ENCODE data around the gene BNC2.

BNC2 gene

GRCh38 chr9:16743375-16743774 lies 127.1 kb downstream of the BNC2 start:
- H3K9ac ChIP-seq (ENCODE audit: low read depth in 1 of 2, low read length in 2 of 2) = no peak overlapping the region
- no peak overlapping the region for H3K4me3 ChIP-seq (ENCODE audit: low read length in 2 of 2)
- no peak overlapping the region for H3K27ac ChIP-seq (ENCODE audit: low read depth in 2 of 2, low read length in 2 of 2)
- no peaks in the 10 kb centered on the region for H3K36me3 ChIP-seq (ENCODE audit: control insufficient read depth in 2 of 2, insufficient read depth in 2 of 2, low read length in 2 of 2)
- H3K27me3 ChIP-seq (ENCODE audit: control insufficient read depth in 2 of 2, insufficient read depth in 2 of 2, low read length in 2 of 2) = no peaks in the 10 kb centered on the region
- H3K9me3 ChIP-seq (ENCODE audit: control insufficient read depth in 2 of 2, low read length in 2 of 2) = no peaks in the 10 kb centered on the region
- no peaks in the 10 kb centered on the region for H3K4me1 ChIP-seq (ENCODE audit: control insufficient read depth in 2 of 2, insufficient read depth in 2 of 2, low read length in 2 of 2)

DNA sequence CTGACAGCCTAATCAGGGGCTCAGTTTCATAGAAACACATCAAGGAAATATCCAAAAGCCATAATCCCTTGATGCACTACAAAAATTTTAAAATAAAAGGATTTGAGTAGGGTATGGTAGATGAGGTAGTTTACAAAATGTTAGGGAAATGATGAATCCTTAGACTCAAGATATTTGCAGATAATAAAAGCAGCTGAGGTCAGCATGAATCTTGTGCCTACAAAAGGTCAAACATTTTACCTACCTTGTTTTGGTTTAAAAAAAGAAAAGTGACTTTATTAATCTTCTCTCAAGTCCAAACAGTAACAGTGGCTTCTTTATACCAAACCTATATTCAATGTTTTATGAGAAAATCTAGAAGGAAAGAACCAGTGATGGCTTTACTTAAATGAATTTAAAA lies 135.5 kb downstream of the BNC2 start:
- no peaks in the 10 kb centered on the region for H3K27me3 ChIP-seq (ENCODE audit: control insufficient read depth in 2 of 2, insufficient read depth in 2 of 2, low read length in 2 of 2)
- H3K4me1 ChIP-seq (ENCODE audit: control insufficient read depth in 2 of 2, insufficient read depth in 2 of 2, low read length in 2 of 2) = no peaks in the 10 kb centered on the region
- H3K27ac ChIP-seq (ENCODE audit: low read depth in 2 of 2, low read length in 2 of 2) = no peak overlapping the region
- no peak overlapping the region for H3K4me3 ChIP-seq (ENCODE audit: low read length in 2 of 2)
- H3K9ac ChIP-seq (ENCODE audit: low read depth in 1 of 2, low read length in 2 of 2) = no peak overlapping the region
- H3K36me3 ChIP-seq (ENCODE audit: control insufficient read depth in 2 of 2, insufficient read depth in 2 of 2, low read length in 2 of 2) = no peaks in the 10 kb centered on the region
- H3K9me3 ChIP-seq (ENCODE audit: control insufficient read depth in 2 of 2, low read length in 2 of 2) = no peaks in the 10 kb centered on the region

DNA sequence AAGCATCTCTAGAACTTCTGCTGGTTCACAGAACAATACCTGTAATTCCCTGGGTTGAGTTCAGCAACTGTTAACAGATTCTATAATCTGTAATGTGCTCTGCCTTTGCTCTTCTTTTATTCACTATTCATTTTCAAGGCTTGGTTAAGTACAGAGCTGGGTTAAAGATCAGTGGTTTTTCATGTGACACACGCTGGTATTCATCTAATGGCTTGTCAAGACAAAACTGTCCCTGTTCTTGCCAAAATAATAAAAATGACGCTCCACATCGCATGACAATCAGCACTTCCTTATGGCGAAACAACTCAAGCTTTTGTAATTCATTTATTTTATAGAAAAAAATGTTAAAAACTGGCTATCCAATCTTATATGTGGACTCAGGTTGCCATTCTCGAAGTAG lies 137.9 kb downstream of the BNC2 start:
- H3K9me3 ChIP-seq (ENCODE audit: control insufficient read depth in 2 of 2, low read length in 2 of 2) = no peaks in the 10 kb centered on the region
- no peak overlapping the region for H3K4me3 ChIP-seq (ENCODE audit: low read length in 2 of 2)
- no peaks in the 10 kb centered on the region for H3K4me1 ChIP-seq (ENCODE audit: control insufficient read depth in 2 of 2, insufficient read depth in 2 of 2, low read length in 2 of 2)
- H3K27me3 ChIP-seq (ENCODE audit: control insufficient read depth in 2 of 2, insufficient read depth in 2 of 2, low read length in 2 of 2) = no peaks in the 10 kb centered on the region
- no peaks in the 10 kb centered on the region for H3K36me3 ChIP-seq (ENCODE audit: control insufficient read depth in 2 of 2, insufficient read depth in 2 of 2, low read length in 2 of 2)
- no peak overlapping the region for H3K27ac ChIP-seq (ENCODE audit: low read depth in 2 of 2, low read length in 2 of 2)
- H3K9ac ChIP-seq (ENCODE audit: low read depth in 1 of 2, low read length in 2 of 2) = no peak overlapping the region

GRCh38 chr9:16730162-16730561 lies 140.3 kb downstream of the BNC2 start:
- Histone ChIP-seq H3K27ac (ENCODE audit: low read depth in 2 of 2, low read length in 2 of 2) (no peak overlapping the region), H3K27me3 (ENCODE audit: control insufficient read depth in 2 of 2, insufficient read depth in 2 of 2, low read length in 2 of 2) (no peaks in the 10 kb centered on the region), H3K4me3 (ENCODE audit: low read length in 2 of 2) (no peak overlapping the region), H3K9ac (ENCODE audit: low read depth in 1 of 2, low read length in 2 of 2) (no peak overlapping the region), H3K4me1 (ENCODE audit: control insufficient read depth in 2 of 2, insufficient read depth in 2 of 2, low read length in 2 of 2) (no peaks in the 10 kb centered on the region), H3K36me3 (ENCODE audit: control insufficient read depth in 2 of 2, insufficient read depth in 2 of 2, low read length in 2 of 2) (no peaks in the 10 kb centered on the region), H3K9me3 (ENCODE audit: control insufficient read depth in 2 of 2, low read length in 2 of 2) (no peaks in the 10 kb centered on the region)

GRCh38 chr9:16729651-16730050 lies 140.8 kb downstream of the BNC2 start:
- Histone ChIP-seq H3K9ac (ENCODE audit: low read depth in 1 of 2, low read length in 2 of 2) (no peak overlapping the region), H3K9me3 (ENCODE audit: control insufficient read depth in 2 of 2, low read length in 2 of 2) (no peaks in the 10 kb centered on the region), H3K27ac (ENCODE audit: low read depth in 2 of 2, low read length in 2 of 2) (no peak overlapping the region), H3K4me3 (ENCODE audit: low read length in 2 of 2) (no peak overlapping the region), H3K4me1 (ENCODE audit: control insufficient read depth in 2 of 2, insufficient read depth in 2 of 2, low read length in 2 of 2) (no peaks in the 10 kb centered on the region), H3K27me3 (ENCODE audit: control insufficient read depth in 2 of 2, insufficient read depth in 2 of 2, low read length in 2 of 2) (no peaks in the 10 kb centered on the region), H3K36me3 (ENCODE audit: control insufficient read depth in 2 of 2, insufficient read depth in 2 of 2, low read length in 2 of 2) (no peaks in the 10 kb centered on the region)

DNA sequence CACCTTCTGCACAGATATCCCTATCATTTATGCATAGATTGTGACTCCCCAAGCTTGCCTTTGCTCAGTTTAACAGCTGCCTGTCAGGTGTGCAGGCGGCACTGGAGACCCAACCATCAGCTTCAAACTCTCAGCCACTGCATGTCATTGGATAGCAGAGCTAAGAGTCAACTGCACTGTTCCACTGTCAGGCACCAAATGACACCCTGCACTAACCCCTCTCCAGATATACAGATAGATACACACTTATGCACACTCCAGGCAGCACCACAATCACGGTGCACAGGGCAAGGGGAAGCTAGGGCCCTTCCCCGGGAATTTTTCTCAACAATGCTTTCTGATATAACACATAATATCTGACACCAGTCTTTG lies 142.3 kb downstream of the BNC2 start:
- Histone ChIP-seq H3K9me3 (ENCODE audit: control insufficient read depth in 2 of 2, low read length in 2 of 2) (no peaks in the 10 kb centered on the region), H3K36me3 (ENCODE audit: control insufficient read depth in 2 of 2, insufficient read depth in 2 of 2, low read length in 2 of 2) (no peaks in the 10 kb centered on the region), H3K27me3 (ENCODE audit: control insufficient read depth in 2 of 2, insufficient read depth in 2 of 2, low read length in 2 of 2) (no peaks in the 10 kb centered on the region), H3K27ac (ENCODE audit: low read depth in 2 of 2, low read length in 2 of 2) (no peak overlapping the region), H3K9ac (ENCODE audit: low read depth in 1 of 2, low read length in 2 of 2) (no peak overlapping the region), H3K4me3 (ENCODE audit: low read length in 2 of 2) (peak overlapping the region in 1 of 2 donors; percentile 67), H3K4me1 (ENCODE audit: control insufficient read depth in 2 of 2, insufficient read depth in 2 of 2, low read length in 2 of 2) (no peaks in the 10 kb centered on the region)

DNA sequence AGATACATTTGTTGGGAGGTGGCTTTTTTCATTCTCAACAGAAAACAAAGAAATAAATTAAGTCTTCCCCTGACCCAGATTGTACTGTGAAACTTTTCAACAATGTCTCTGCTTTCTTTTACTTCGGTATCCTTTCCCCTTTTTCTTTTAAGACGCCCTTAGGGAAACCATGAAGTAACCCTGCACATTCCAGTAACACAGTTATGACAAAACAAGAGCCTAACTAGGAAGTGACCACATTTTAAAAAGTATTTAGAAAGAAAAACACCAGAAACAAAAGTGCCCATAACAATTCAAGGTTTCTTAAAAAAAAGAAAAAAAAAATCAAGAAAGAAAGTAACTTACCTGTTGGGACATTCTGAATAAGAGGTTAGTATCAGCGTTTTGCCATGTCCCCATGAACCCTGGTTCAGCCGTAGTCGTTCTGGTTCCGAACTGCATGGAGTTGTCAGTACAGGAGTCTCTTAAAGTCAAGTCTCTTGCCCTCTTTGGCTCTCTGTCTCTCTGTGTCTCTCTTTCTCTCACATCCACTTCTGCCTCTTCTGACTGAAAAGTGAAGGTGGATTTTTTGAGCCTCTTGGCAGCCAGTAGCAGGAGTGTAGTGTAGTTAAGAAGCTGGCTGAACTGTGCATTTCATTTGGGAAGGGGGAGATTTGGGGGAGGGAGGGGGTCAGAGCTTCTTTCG lies 142.9 kb downstream of the BNC2 start:
- peak overlapping the region in 1 of 2 donors; percentile 23 for H3K9ac ChIP-seq (ENCODE audit: low read depth in 1 of 2, low read length in 2 of 2)
- peak overlapping the region; percentile 42 to 67 for H3K4me3 ChIP-seq (ENCODE audit: low read length in 2 of 2)
- no peaks in the 10 kb centered on the region for H3K36me3 ChIP-seq (ENCODE audit: control insufficient read depth in 2 of 2, insufficient read depth in 2 of 2, low read length in 2 of 2)
- H3K9me3 ChIP-seq (ENCODE audit: control insufficient read depth in 2 of 2, low read length in 2 of 2) = no peaks in the 10 kb centered on the region
- H3K4me1 ChIP-seq (ENCODE audit: control insufficient read depth in 2 of 2, insufficient read depth in 2 of 2, low read length in 2 of 2) = no peaks in the 10 kb centered on the region
- no peaks in the 10 kb centered on the region for H3K27me3 ChIP-seq (ENCODE audit: control insufficient read depth in 2 of 2, insufficient read depth in 2 of 2, low read length in 2 of 2)
- H3K27ac ChIP-seq (ENCODE audit: low read depth in 2 of 2, low read length in 2 of 2) = peak overlapping the region; percentile 30 to 54

DNA sequence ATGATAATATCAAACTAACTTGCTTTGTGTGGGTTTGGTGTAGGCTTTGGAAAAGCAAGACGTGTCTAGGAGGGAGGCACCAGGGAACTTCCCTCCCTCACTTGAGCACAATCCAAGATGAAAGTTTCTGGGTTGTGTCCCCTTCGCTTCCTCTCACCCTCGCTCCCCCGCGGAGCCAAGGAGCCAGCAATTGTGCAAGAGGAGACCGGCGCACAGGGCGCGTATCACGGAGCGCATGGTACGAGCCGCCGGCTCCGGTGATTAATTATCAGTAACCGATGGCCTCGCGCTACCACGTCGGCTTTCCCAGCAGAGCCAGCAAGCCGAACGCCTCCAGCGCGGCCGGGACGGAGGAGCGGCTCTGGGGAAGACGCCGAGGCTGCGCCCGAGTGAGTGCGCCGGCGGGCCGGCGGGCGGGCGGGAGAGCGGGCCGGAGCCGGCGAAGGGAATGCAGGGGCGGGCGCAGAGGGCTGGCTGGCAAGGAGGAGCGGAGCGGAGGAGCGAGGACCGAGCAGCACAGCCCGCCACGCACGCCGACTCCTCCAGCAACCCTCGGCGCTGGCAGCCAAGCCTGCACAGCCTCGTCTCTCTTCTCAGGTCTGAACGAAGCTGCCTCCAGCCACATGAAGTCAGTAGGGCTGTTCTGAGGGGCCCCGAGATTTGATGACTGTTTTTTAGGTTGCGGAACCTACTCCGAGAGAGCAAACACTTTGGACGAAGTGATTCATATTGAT lies 143.6 kb downstream of the BNC2 start:
- peak overlapping the region in 1 of 2 donors; percentile 23 for H3K9ac ChIP-seq (ENCODE audit: low read depth in 1 of 2, low read length in 2 of 2)
- H3K27me3 ChIP-seq (ENCODE audit: control insufficient read depth in 2 of 2, insufficient read depth in 2 of 2, low read length in 2 of 2) = no peaks in the 10 kb centered on the region
- H3K36me3 ChIP-seq (ENCODE audit: control insufficient read depth in 2 of 2, insufficient read depth in 2 of 2, low read length in 2 of 2) = no peaks in the 10 kb centered on the region
- H3K9me3 ChIP-seq (ENCODE audit: control insufficient read depth in 2 of 2, low read length in 2 of 2) = no peaks in the 10 kb centered on the region
- no peaks in the 10 kb centered on the region for H3K4me1 ChIP-seq (ENCODE audit: control insufficient read depth in 2 of 2, insufficient read depth in 2 of 2, low read length in 2 of 2)
- H3K27ac ChIP-seq (ENCODE audit: low read depth in 2 of 2, low read length in 2 of 2) = peak overlapping the region; percentile 30 to 54
- peak overlapping the region; percentile 42 to 67 for H3K4me3 ChIP-seq (ENCODE audit: low read length in 2 of 2)

DNA sequence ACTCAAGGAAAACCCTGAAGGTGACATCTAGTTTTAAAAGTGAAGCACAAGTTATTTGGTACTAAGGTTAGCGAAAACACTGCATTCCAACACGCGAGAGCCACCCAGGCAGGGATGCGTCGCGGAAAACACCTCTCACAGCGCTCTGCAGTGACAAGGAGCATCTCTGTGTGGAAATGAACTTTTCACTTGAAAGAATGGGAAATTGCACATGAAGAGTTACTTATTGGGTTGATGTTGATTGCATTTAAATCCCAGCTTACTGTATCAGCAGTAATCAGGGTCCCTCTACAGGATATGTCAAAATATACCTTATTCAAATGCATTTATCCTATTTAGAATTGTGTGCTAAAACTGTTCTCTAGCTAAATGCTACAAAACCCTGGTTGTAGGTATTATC lies 144.4 kb downstream of the BNC2 start:
- Histone ChIP-seq H3K9ac (ENCODE audit: low read depth in 1 of 2, low read length in 2 of 2) (no peak overlapping the region), H3K4me3 (ENCODE audit: low read length in 2 of 2) (no peak overlapping the region), H3K36me3 (ENCODE audit: control insufficient read depth in 2 of 2, insufficient read depth in 2 of 2, low read length in 2 of 2) (no peaks in the 10 kb centered on the region), H3K27me3 (ENCODE audit: control insufficient read depth in 2 of 2, insufficient read depth in 2 of 2, low read length in 2 of 2) (no peaks in the 10 kb centered on the region), H3K4me1 (ENCODE audit: control insufficient read depth in 2 of 2, insufficient read depth in 2 of 2, low read length in 2 of 2) (no peaks in the 10 kb centered on the region), H3K9me3 (ENCODE audit: control insufficient read depth in 2 of 2, low read length in 2 of 2) (no peaks in the 10 kb centered on the region), H3K27ac (ENCODE audit: low read depth in 2 of 2, low read length in 2 of 2) (no peak overlapping the region)

- Histone ChIP-seq H3K9ac (ENCODE audit: low read depth in 1 of 2, low read length in 2 of 2) (no peak overlapping the region), H3K36me3 (ENCODE audit: control insufficient read depth in 2 of 2, insufficient read depth in 2 of 2, low read length in 2 of 2) (no peaks in the 10 kb centered on the region), H3K4me3 (ENCODE audit: low read length in 2 of 2) (no peak overlapping the region), H3K9me3 (ENCODE audit: control insufficient read depth in 2 of 2, low read length in 2 of 2) (no peaks in the 10 kb centered on the region), H3K27ac (ENCODE audit: low read depth in 2 of 2, low read length in 2 of 2) (no peak overlapping the region), H3K4me1 (ENCODE audit: control insufficient read depth in 2 of 2, insufficient read depth in 2 of 2, low read length in 2 of 2) (no peaks in the 10 kb centered on the region), H3K27me3 (ENCODE audit: control insufficient read depth in 2 of 2, insufficient read depth in 2 of 2, low read length in 2 of 2) (no peaks in the 10 kb centered on the region)
Observed at GRCh38 chr9:16725066-16725465, 145.4 kb downstream of the BNC2 start.

Measured in mucosa of rectum (tissue), 2 donors.